ENCODE results near the gene KIF13A. TPM values are rescaled to one million over a fixed set of nuclear protein-coding genes. Genes with fewer than 3 reads are reported as not detected.
A peak's percentile ranks its signal among the peaks of the same experiment; 100 is the strongest.
"Not testable (repeated sequence)": the region's sequence is repeated elsewhere in the genome, so short reads cannot be mapped to it uniquely, and the experiment has no call there.

Gene KIF13A
- total RNA-seq, 1 donor from 2014 or later, result 43.0 TPM

DNA sequence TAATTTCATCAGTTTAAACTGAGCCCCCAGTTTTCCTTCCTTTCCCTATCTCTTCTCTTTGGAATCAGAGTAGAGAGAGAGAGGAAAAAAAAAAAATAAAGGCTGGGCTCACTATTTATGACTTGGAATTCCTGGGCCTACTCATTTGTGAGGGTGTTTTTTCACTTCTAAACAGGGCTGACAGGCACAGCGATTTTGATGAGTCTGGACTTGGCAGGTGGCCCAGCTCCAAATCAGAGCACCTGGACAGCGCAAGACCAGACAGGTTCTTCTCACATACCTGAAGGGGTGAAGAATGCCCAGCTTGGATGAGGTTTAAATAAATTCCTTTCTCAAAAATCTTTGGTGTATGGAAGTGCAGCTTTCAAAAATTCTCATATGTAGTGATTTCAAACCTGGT is 122.2 kb downstream of the KIF13A start:
- Histone ChIP-seq H3K4me1 (peaks cover 83% of the 10 kb centered on the region), H3K4me3 (no peak overlapping the region), H3K27ac (peak overlapping the region; percentile 82), H3K27me3 (no peaks in the 10 kb centered on the region), H3K9me3 (no peaks in the 10 kb centered on the region), H3K36me3 (no peaks in the 10 kb centered on the region)
- intact Hi-C loops (cut with DNase I), result no loop called here
- TF ChIP-seq POLR2A (IDR thresholded peaks at IDR 0.05), result no peak
- no peak for TF ChIP-seq POLR2AphosphoS5 (IDR thresholded peaks at IDR 0.05; ENCODE audit: insufficient read depth in 1 of 2, low read depth in 1 of 2)
- no peak for DNase-seq (ENCODE audit: extremely low spot score in 2 of 2)

DNA sequence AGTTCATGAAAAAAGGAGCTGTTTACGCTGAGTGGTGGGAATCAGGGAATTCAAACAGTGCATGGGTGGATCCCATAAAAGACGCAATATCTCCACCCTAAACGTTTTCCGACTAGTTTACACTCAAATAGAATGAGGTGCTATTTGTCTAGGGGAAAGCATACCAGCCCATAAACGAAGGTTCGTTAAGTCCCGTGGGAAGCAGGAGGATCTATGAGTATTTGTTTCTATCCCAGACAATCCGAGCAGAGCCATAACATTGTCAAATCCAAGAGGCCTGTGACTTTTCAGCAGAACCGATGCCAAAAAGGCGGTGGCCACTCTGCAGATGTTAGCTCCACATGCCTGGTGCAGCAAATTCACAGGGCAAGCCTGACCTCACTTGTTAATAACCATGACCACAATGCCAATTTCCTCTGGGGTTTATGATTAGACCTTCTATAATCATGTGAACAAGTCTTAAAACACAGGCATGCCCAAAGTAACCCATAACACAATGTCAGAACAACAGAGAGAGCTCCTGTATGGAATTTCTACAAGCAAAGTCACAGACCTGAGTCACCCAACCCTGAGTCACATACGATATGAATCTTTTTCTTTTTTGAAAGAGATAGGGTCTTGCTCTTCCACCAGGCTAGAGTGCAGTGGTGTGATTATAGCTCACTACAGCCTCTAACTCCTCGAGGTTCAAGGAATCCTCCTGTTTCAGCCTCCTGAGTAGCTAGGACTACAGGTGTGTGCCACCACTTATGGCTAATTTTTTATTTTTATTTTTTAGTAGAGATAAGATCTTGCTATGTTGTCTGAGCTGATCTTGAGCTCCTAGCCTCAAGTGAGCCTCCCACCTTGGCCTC is 123.3 kb downstream of the KIF13A start:
- Histone ChIP-seq H3K4me1 (peaks cover 72% of the 10 kb centered on the region), H3K36me3 (no peaks in the 10 kb centered on the region), H3K4me3 (no peak overlapping the region), H3K27ac (peak overlapping the region; percentile 82), H3K9me3 (no peaks in the 10 kb centered on the region), H3K27me3 (no peaks in the 10 kb centered on the region)
- DNase-seq (ENCODE audit: extremely low spot score in 2 of 2), result no peak
- intact Hi-C loops (cut with DNase I), result no loop called here
- TF ChIP-seq POLR2AphosphoS5 (IDR thresholded peaks at IDR 0.05; ENCODE audit: insufficient read depth in 1 of 2, low read depth in 1 of 2) (peak in 1 of 2 donors; percentile 40), POLR2A (IDR thresholded peaks at IDR 0.05) (no peak)

DNA sequence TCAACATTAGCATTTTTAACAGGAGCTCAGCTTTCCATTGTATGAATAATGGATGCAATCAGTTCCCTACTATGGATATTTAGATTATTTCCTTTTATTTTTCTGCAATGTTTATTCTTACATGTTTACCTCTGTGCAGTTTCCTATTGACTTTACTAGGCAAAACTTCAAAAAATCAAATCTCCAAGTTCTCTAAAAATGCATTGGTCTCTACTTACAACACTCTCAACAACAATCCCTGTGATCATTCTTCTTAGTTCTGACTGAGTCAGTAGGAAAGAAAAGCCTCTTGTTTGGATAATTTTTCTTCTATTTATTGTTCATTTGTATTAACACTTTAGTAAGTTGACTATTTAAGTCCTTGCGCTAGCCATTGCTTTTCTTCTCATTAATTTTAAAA is 126.1 kb downstream of the KIF13A start:
- Histone ChIP-seq H3K27me3 (no peaks in the 10 kb centered on the region), H3K4me1 (peaks cover 45% of the 10 kb centered on the region), H3K36me3 (no peaks in the 10 kb centered on the region), H3K4me3 (no peak overlapping the region), H3K27ac (no peak overlapping the region), H3K9me3 (no peaks in the 10 kb centered on the region)
- TF ChIP-seq, protein P1, sequence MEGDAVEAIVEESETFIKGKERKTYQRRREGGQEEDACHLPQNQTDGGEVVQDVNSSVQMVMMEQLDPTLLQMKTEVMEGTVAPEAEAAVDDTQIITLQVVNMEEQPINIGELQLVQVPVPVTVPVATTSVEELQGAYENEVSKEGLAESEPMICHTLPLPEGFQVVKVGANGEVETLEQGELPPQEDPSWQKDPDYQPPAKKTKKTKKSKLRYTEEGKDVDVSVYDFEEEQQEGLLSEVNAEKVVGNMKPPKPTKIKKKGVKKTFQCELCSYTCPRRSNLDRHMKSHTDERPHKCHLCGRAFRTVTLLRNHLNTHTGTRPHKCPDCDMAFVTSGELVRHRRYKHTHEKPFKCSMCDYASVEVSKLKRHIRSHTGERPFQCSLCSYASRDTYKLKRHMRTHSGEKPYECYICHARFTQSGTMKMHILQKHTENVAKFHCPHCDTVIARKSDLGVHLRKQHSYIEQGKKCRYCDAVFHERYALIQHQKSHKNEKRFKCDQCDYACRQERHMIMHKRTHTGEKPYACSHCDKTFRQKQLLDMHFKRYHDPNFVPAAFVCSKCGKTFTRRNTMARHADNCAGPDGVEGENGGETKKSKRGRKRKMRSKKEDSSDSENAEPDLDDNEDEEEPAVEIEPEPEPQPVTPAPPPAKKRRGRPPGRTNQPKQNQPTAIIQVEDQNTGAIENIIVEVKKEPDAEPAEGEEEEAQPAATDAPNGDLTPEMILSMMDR (IDR thresholded peaks at IDR 0.05), result no peak
- TF ChIP-seq POLR2A (IDR thresholded peaks at IDR 0.05), result no peak
- no peak for TF ChIP-seq POLR2AphosphoS5 (IDR thresholded peaks at IDR 0.05; ENCODE audit: insufficient read depth in 1 of 2, low read depth in 1 of 2)
- DNase-seq (ENCODE audit: extremely low spot score in 2 of 2), result no peak
- intact Hi-C loops (cut with DNase I), result no loop called here

DNA sequence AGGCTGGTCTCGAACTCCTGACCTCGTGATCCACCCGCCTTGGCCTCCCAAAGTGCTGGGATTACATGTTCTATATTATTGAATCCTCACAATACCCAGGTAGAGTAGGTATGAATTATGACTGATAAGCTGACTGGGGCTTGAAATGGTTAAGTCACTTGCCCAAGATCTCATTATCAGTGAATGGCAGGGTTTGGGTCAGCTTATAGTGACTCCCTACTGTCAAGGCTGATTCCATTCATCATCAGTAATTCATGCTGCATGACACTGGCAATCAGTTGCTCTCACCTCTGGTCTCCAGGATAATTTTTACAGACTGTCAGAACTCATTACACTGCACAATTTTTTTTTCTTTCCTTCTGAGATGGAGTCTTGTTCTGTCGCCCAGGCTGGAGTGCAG is 127.6 kb downstream of the KIF13A start:
- intact Hi-C loops (cut with DNase I), result no loop called here
- Histone ChIP-seq H3K27ac (no peak overlapping the region), H3K27me3 (no peaks in the 10 kb centered on the region), H3K9me3 (no peaks in the 10 kb centered on the region), H3K4me3 (no peak overlapping the region), H3K36me3 (peaks cover 0 to 2% of the 10 kb centered on the region in 2 donors), H3K4me1 (peaks cover 30% of the 10 kb centered on the region)
- TF ChIP-seq POLR2A (IDR thresholded peaks at IDR 0.05) (no peak), POLR2AphosphoS5 (IDR thresholded peaks at IDR 0.05; ENCODE audit: insufficient read depth in 1 of 2, low read depth in 1 of 2) (no peak)
- TF ChIP-seq, protein P1 (IDR thresholded peaks at IDR 0.05), result no peak
- DNase-seq (ENCODE audit: extremely low spot score in 2 of 2), result no peak

DNA sequence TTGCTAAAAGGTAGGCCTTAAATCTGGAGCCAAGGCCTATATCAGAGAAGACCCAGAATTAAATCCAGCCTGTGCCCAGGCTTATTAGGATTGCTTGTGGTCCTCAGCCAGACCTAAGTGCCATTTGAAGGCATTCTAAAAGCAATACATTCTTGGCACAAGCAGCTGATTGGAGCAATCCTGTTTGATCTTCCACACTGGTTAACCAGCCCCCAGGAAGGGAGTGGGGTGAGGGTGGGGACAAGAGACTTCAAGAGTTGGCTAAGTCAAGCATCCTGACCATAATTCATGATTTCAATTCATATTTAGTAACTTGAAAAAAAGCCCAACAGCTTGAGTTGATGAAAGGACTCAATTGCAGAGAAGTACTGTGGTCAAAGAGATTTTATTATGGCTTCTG is 128.9 kb downstream of the KIF13A start:
- H3K27ac ChIP-seq, result no peak overlapping the region
- intact Hi-C loops (cut with DNase I), result no loop called here
- TF ChIP-seq POLR2A (IDR thresholded peaks at IDR 0.05), result no peak
- TF ChIP-seq POLR2AphosphoS5 (IDR thresholded peaks at IDR 0.05; ENCODE audit: insufficient read depth in 1 of 2, low read depth in 1 of 2), result no peak
- TF ChIP-seq, protein P1 (IDR thresholded peaks at IDR 0.05), result no peak

DNA sequence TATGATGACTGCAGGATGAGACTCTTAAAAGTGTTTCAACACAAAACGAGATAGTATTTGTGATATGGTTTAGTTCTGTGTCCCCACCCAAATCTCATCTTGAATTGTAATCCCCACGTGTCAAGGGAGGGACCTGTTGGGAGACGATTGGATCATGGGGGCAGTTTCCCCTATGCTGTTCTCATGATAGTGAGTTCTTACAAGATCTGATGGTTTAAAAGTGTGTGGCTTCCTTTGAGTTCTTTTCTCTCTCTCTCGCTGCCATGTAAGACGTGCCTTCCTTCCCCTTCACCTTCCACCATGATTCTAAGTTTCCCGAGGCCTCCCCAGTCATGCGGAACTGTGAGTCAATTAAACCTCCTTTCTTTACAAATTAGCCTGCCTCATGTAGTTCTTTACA is 130.2 kb downstream of the KIF13A start:
- H3K27me3 ChIP-seq; intact Hi-C loops (cut with DNase I); H3K4me1 ChIP-seq; H3K27ac ChIP-seq; H3K4me3 ChIP-seq; H3K9me3 ChIP-seq; DNase-seq (ENCODE audit: extremely low spot score in 2 of 2); H3K36me3 ChIP-seq: not testable (repeated sequence)

More for the DNA sequence above, 128.9 kb downstream of the KIF13A start:
- H3K4me3 ChIP-seq, result no peak overlapping the region
- H3K4me1 ChIP-seq, result peaks cover 17% of the 10 kb centered on the region
- H3K9me3 ChIP-seq, result no peaks in the 10 kb centered on the region
- H3K36me3 ChIP-seq, result peaks cover 0 to 5% of the 10 kb centered on the region in 2 donors
- DNase-seq (ENCODE audit: extremely low spot score in 2 of 2), result no peak
- no peaks in the 10 kb centered on the region for H3K27me3 ChIP-seq

All from vagina (tissue), 2 donors.